Fibroblast of mammary gland (primary cell): ENCODE measurements around the gene ACTN3.
"Not testable (repeated sequence)": the region's sequence is repeated elsewhere in the genome, so short reads cannot be mapped to it uniquely, and the experiment has no call there.

Experiments
- DNase-seq: peaks from one replicate; pipeline ENCODE4 v3.0.0-alpha.2; 2010; ENCODE audit warnings: low read depth
- H3K4me3 ChIP-seq: 2 replicates; pipeline ENCODE4 v1.5.1; 2011; ENCODE audit warnings: low read depth, mild to moderate bottlenecking, low read length, moderate library complexity; ENCODE audit not compliant: control insufficient read depth
- TF ChIP-seq, protein P1 (sequence below): conservative IDR thresholded peaks from 2 replicates; pipeline ENCODE4 v1.5.1; 2011; ENCODE audit warnings: low read depth, low read length, inconsistent platforms; ENCODE audit not compliant: control insufficient read depth, insufficient read depth

ACTN3 gene

DNA sequence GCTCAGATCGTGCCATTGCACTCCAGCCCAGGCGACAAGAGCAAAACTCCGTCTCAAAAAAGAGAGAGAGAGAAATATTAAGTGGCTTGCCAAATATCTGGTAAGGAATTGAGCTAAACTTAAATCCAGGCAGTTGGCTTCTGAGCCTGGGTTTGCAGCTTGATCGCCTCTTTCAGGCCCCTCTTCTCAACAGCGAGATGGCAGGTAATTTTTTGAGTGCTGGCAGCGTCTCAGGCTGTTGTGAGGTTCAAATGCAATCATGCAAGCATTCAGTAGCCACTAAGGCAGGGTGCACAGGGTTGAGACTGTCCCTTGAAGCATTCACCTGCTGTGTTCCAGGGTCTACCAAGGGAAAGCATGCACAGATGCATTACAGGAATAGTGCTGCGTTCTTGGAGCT lies 22.4 kb downstream of the ACTN3 start:
- TF ChIP-seq, protein P1, sequence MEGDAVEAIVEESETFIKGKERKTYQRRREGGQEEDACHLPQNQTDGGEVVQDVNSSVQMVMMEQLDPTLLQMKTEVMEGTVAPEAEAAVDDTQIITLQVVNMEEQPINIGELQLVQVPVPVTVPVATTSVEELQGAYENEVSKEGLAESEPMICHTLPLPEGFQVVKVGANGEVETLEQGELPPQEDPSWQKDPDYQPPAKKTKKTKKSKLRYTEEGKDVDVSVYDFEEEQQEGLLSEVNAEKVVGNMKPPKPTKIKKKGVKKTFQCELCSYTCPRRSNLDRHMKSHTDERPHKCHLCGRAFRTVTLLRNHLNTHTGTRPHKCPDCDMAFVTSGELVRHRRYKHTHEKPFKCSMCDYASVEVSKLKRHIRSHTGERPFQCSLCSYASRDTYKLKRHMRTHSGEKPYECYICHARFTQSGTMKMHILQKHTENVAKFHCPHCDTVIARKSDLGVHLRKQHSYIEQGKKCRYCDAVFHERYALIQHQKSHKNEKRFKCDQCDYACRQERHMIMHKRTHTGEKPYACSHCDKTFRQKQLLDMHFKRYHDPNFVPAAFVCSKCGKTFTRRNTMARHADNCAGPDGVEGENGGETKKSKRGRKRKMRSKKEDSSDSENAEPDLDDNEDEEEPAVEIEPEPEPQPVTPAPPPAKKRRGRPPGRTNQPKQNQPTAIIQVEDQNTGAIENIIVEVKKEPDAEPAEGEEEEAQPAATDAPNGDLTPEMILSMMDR = no peak
- no peak overlapping the region for H3K4me3 ChIP-seq
- DNase-seq = no peak

DNA sequence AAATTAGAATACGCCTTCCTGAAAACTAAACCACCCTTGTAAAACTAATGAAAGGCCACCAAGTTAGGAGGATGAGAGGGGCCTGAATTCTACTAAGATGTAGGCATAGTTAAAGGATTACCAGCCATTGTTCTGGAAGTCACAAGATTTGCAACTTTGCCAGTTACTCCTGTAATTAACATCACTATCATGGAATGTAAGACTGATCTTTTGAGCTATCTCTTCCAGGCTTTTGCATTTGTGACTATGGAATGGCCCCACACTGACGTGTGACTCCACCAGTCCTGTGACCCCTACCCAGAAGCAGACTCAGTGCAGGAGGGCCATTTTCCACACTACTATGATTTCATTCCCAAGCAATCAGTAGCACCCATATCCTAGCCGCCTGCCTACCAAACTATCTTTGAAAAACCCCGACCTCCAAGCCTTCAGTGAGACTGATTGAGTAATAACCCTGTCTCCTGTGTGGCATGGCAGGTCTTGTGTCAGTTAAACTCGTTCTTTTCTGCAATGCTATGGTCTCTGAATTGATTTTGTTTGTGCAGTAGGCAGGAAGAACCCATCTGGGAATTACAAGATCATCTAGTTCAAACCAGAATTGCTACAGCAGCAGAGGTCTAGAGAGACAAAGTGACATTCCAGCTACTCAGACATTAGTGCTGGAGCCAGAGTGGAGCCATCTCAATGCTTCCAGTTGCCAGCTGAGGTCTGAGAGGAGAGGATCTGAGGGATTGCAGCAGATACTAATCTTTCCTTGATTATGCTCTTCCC lies 23.6 kb downstream of the ACTN3 start:
- TF ChIP-seq, protein P1 = no peak
- no peak for DNase-seq
- no peak overlapping the region for H3K4me3 ChIP-seq

DNA sequence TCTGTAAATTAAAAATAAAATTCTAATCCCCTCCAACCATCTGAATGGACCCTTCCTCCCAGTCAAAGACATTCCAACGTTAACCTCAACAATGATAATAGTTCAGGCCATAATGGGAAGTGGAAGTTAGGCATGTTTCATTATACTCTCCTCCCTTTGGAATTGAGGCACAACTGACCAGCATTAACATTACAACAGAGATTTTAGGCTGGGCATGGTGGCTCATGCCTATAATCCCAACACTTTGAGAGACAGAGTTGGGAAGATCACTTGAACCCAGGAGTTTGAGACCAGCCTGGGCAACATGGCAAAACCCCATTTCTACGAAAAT lies 24.1 kb downstream of the ACTN3 start:
- TF ChIP-seq, protein P1 = no peak
- H3K4me3 ChIP-seq = no peak overlapping the region
- no peak for DNase-seq

DNA sequence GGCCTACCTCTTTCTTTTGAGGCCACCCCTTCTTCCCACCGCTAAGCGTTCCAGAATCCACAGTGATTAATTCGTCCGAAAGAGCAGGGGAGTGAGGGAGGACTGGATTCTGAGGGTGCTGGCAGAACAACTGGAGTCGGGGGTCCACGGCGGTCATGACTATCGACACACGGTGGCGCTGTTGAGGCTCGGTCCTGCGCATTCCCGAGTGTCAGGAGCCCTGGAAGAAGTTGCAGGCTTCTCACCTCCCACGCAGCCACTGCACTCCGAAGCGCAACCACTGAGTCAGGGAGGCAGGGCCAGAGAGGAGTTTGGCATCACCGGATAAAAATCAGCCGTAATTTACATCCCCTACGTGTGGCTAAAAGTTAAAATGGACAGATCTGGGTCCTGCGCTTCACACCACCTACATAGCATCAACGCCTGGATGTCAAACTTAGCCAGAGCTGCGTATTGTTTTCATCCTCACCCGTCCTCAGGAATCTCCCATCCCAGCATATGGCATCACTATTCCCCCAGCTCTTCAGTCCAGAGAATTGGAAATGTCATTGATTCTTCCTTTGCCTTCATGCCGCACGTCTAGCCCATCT lies 32.4 kb downstream of the ACTN3 start:
- TF ChIP-seq, protein P1 = peak; percentile 78
- H3K4me3 ChIP-seq = no peak overlapping the region
- peak; percentile 83 for DNase-seq

GRCh38 chr11:66580803-66581202 lies 34.1 kb downstream of the ACTN3 start:
- TF ChIP-seq, protein P1 = no peak
- no peak overlapping the region for H3K4me3 ChIP-seq
- peak; percentile 67 for DNase-seq

DNA sequence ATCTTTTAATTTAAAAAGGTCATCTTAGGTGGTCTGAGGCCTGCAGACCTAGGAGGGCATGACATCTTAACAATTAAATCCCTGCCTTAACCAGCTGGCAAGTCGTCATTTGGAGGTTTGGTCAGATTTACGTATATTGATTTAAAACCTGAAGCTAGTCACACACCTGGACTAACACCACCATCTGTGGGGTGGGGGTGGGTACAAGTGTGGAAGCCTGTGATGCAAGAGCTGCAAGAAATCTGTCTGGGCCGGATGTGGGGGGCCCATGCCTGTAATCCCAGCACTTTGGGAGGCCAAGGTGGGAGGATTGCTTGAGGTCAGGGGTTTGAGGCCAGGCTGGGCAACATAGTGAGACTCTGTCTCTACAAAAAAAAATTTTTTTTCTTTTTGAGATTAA lies 34.6 kb downstream of the ACTN3 start:
- no peak for DNase-seq
- TF ChIP-seq, protein P1 = no peak
- no peak overlapping the region for H3K4me3 ChIP-seq

- DNase-seq, H3K4me3 ChIP-seq: not testable (repeated sequence)
Observed at GRCh38 chr11:66582565-66583147, 36.0 kb downstream of the ACTN3 start.

DNA sequence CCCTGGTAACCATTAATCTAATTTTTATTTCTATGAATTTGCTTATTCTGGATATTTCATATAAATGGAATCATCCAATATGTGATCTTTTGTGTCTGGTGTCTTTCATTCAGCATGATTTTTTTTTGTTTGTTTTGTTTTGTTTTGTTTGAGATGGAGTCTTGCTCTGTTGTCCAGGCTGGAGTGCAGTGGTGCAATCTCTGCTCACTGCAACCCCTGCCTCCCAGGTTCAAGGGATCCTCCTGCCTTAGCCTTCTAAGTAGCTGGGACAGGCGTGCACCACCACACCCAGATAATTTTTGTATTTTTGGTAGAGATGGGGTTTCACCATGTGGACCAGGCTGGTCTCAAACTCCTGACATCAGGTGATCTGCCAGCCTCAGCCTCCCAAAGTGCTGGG lies 38.7 kb downstream of the ACTN3 start:
- not testable (repeated sequence) for H3K4me3 ChIP-seq, DNase-seq
